Peyer's patch (tissue), 4 donors: Measurements from ENCODE around the gene ITGAD. TPM values are rescaled to one million over a fixed set of nuclear protein-coding genes. Genes with fewer than 3 reads are reported as not detected.

Experiments used
- DNase-seq, 3 donors: peaks; one replicate each; pipeline ENCODE4 v3.0.0-alpha.2; 2017 to 2019
- H3K27ac ChIP-seq, 4 donors: fragments of 200-600 bp; sonication (generic); one replicate each; pipeline ENCODE4 v1.5.1; 2016 to 2019
- H3K27me3 ChIP-seq, 2 donors: fragments of 200-600 bp; sonication (generic); one replicate each; pipeline ENCODE4 v1.5.1; 2019
- H3K36me3 ChIP-seq, 3 donors: fragments of 200-600 bp; sonication (generic); one replicate each; pipeline ENCODE4 v1.5.1; 2016 to 2019
- H3K4me1 ChIP-seq, 4 donors: fragments of 200-600 bp; sonication (generic); one replicate each; pipeline ENCODE4 v1.5.1; 2016 to 2019
- H3K4me3 ChIP-seq, 4 donors: fragments of 200-600 bp; sonication (generic); 1 replicate in 3 of 4; 2 replicates in 1 of 4; pipeline ENCODE4 v1.5.1; 2016 to 2019; ENCODE audit warnings: mild to moderate bottlenecking in 1 of 4
- H3K9me3 ChIP-seq, 4 donors: fragments of 200-600 bp; sonication (generic); one replicate each; pipeline ENCODE4 v1.5.1; 2016 to 2019; ENCODE audit warnings: mild to moderate bottlenecking in 1 of 4
- CTCF ChIP-seq, 6 experiments: fragments of 450-650 bp in 4 of 6; fragments of 200-600 bp in 2 of 6; sonication (generic) in 1 of 6; IDR thresholded peaks; one replicate each; pipeline ENCODE4 v1.5.1; 2017 to 2019; ENCODE audit warnings: antibody characterized with exemption in 6 of 6, mild to moderate bottlenecking in 3 of 6, moderate library complexity in 1 of 6
- POLR2A ChIP-seq, 2 donors: fragments of 450-650 bp; IDR thresholded peaks; one replicate each; pipeline ENCODE4 v1.5.1; 2017; ENCODE audit warnings: antibody characterized with exemption in 2 of 2, mild to moderate bottlenecking in 2 of 2, moderate library complexity in 2 of 2
- total RNA-seq, 4 donors: library from RNA; depleted of rRNA; stranded (reverse); fragments of >200 nt; gene quantifications; one replicate each; pipeline ENCODE4 v1.1.0, GENCODE V29; 2016

The ITGAD gene
- total RNA-seq, 4 donors from 2014 or later = 0.83 TPM; not detected in 3

GRCh38 chr16:31461921-31462804 lies 69.0 kb downstream of the ITGAD start:
- DNase-seq = peak in 2 of 3 donors; percentile 39 to 43
- Histone ChIP-seq H3K9me3 (no peaks in the 10 kb centered on the region), H3K27me3 (no peaks in the 10 kb centered on the region), H3K4me3 (no peak overlapping the region), H3K27ac (no peak overlapping the region), H3K36me3 (peaks cover 0 to 43% (median 0%) of the 10 kb centered on the region in 3 donors), H3K4me1 (peaks cover 0 to 25% (median 13%) of the 10 kb centered on the region in 4 donors)
- TF ChIP-seq POLR2A (IDR thresholded peaks at IDR 0.05) (no peak), CTCF (IDR thresholded peaks at IDR 0.05) (no peak)

GRCh38 chr16:31464348-31464769 lies 71.2 kb downstream of the ITGAD start:
- TF ChIP-seq POLR2A (IDR thresholded peaks at IDR 0.05) (no peak), CTCF (IDR thresholded peaks at IDR 0.05) (no peak)
- H3K4me1 ChIP-seq = peaks cover 0 to 17% (median 5%) of the 10 kb centered on the region in 4 donors
- H3K27me3 ChIP-seq = no peaks in the 10 kb centered on the region
- DNase-seq = peak in 2 of 3 donors; percentile 47
- no peaks in the 10 kb centered on the region for H3K9me3 ChIP-seq
- no peak overlapping the region for H3K4me3 ChIP-seq
- H3K27ac ChIP-seq = no peak overlapping the region
- peaks cover 0 to 43% (median 0%) of the 10 kb centered on the region in 3 donors for H3K36me3 ChIP-seq

- peaks cover 0 to 43% (median 0%) of the 10 kb centered on the region in 3 donors for H3K36me3 ChIP-seq
- peak in 1 of 3 donors; percentile 31 for DNase-seq
These were observed 71.7 kb downstream of the ITGAD start for GRCh38 chr16:31464781-31465260.

GRCh38 chr16:31465788-31466370 lies 72.7 kb downstream of the ITGAD start:
- H3K36me3 ChIP-seq = peaks cover 0 to 43% (median 0%) of the 10 kb centered on the region in 3 donors
- peaks cover 0 to 9% (median 1%) of the 10 kb centered on the region in 4 donors for H3K4me1 ChIP-seq
- H3K27ac ChIP-seq = no peak overlapping the region
- no peaks in the 10 kb centered on the region for H3K9me3 ChIP-seq
- H3K27me3 ChIP-seq = no peaks in the 10 kb centered on the region
- H3K4me3 ChIP-seq = no peak overlapping the region
- no peak for TF ChIP-seq CTCF (IDR thresholded peaks at IDR 0.05)
- TF ChIP-seq POLR2A (IDR thresholded peaks at IDR 0.05) = no peak
- no peak for DNase-seq

More at GRCh38 chr16:31464781-31465260, 71.7 kb downstream of the ITGAD start:
- Histone ChIP-seq H3K4me3 (no peak overlapping the region), H3K9me3 (no peaks in the 10 kb centered on the region), H3K27ac (no peak overlapping the region), H3K27me3 (no peaks in the 10 kb centered on the region), H3K4me1 (peaks cover 0 to 17% (median 5%) of the 10 kb centered on the region in 4 donors)
- no peak for TF ChIP-seq POLR2A (IDR thresholded peaks at IDR 0.05)

GRCh38 chr16:31466381-31466841 lies 73.3 kb downstream of the ITGAD start:
- H3K4me1 ChIP-seq = peaks cover 0 to 9% (median 2%) of the 10 kb centered on the region in 4 donors
- no peaks in the 10 kb centered on the region for H3K9me3 ChIP-seq
- H3K27ac ChIP-seq = peak overlapping the region in 1 of 4 donors; percentile 20
- no peaks in the 10 kb centered on the region for H3K27me3 ChIP-seq
- TF ChIP-seq POLR2A (IDR thresholded peaks at IDR 0.05) = no peak
- no peak for TF ChIP-seq CTCF (IDR thresholded peaks at IDR 0.05)
- peaks cover 0 to 43% (median 0%) of the 10 kb centered on the region in 3 donors for H3K36me3 ChIP-seq
- no peak overlapping the region for H3K4me3 ChIP-seq
- DNase-seq = no peak
